Thyroid gland (tissue), 4 donors: ENCODE data around the gene VASH1.

ENCODE experiments used
- CTCF ChIP-seq, 6 experiments: fragments of 200-600 bp in 3 of 6; fragments of 450-650 bp in 3 of 6; sonication (generic) in 3 of 6; IDR thresholded peaks; one replicate each; pipeline ENCODE4 v1.5.1; 2016 to 2019; ENCODE audit warnings: antibody characterized with exemption in 6 of 6, mild to moderate bottlenecking in 2 of 6, inconsistent platforms in 1 of 6, moderate library complexity in 1 of 6
- POLR2A ChIP-seq, 2 donors: fragments of 450-650 bp; IDR thresholded peaks; one replicate each; pipeline ENCODE4 v1.6.1; 2017; ENCODE audit warnings: antibody characterized with exemption in 2 of 2, mild to moderate bottlenecking in 2 of 2, moderate library complexity in 1 of 2

GRCh38 chr14:76715101-76715500, 46.2 kb upstream of the VASH1 start:
- TF ChIP-seq CTCF (IDR thresholded peaks at IDR 0.05) (no peak), POLR2A (IDR thresholded peaks at IDR 0.05) (no peak)
